Measurements from ENCODE around the gene EEF1AKMT4.

EEF1AKMT4 gene

GRCh38 chr3:184236033-184236410, 13.4 kb upstream of the EEF1AKMT4 start:
- no peak for FAIRE-seq

- FAIRE-seq = no peak
These were observed 12.8 kb upstream of the EEF1AKMT4 start for GRCh38 chr3:184236636-184237035.

GRCh38 chr3:184237211-184237610, 12.3 kb upstream of the EEF1AKMT4 start:
- FAIRE-seq = no peak

- FAIRE-seq = no peak
These were observed 11.7 kb upstream of the EEF1AKMT4 start for GRCh38 chr3:184237807-184238206.

- no peak for FAIRE-seq
These were observed 11.1 kb upstream of the EEF1AKMT4 start for GRCh38 chr3:184238246-184238818.

GRCh38 chr3:184239221-184239620, 10.3 kb upstream of the EEF1AKMT4 start:
- no peak for FAIRE-seq

GRCh38 chr3:184239708-184240107, 9.8 kb upstream of the EEF1AKMT4 start:
- no peak for FAIRE-seq

GRCh38 chr3:184240384-184241140, 8.9 kb upstream of the EEF1AKMT4 start:
- FAIRE-seq = peak; percentile 56

GRCh38 chr3:184241141-184241446, 8.4 kb upstream of the EEF1AKMT4 start:
- no peak for FAIRE-seq

GRCh38 chr3:184241447-184242296, 7.8 kb upstream of the EEF1AKMT4 start:
- FAIRE-seq = no peak

GRCh38 chr3:184242297-184242685, 7.2 kb upstream of the EEF1AKMT4 start:
- no peak for FAIRE-seq

GRCh38 chr3:184248454-184249411, 739 bp upstream of the EEF1AKMT4 start, which contains the start of gene ALG3:
Gene ALG3 (minus strand): TSS chr3:184248962. CDS start chr3:184248940, 22 bp downstream.
- no peak for FAIRE-seq

- FAIRE-seq = peak; percentile 87
These were observed 826 bp downstream of the EEF1AKMT4 start for GRCh38 chr3:184250167-184250828.

- FAIRE-seq = no peak
These were observed 6.0 kb downstream of the EEF1AKMT4 start for GRCh38 chr3:184255291-184256039.

- FAIRE-seq = no peak
These were observed 7.8 kb downstream of the EEF1AKMT4 start for GRCh38 chr3:184257083-184257915.

- FAIRE-seq = no peak
These were observed 9.5 kb downstream of the EEF1AKMT4 start for GRCh38 chr3:184258926-184259325.

GRCh38 chr3:184259396-184259877, 10.0 kb downstream of the EEF1AKMT4 start:
- FAIRE-seq = no peak

GRCh38 chr3:184259878-184260723, 10.6 kb downstream of the EEF1AKMT4 start:
- FAIRE-seq = no peak

- no peak for FAIRE-seq
These were observed 11.3 kb downstream of the EEF1AKMT4 start for GRCh38 chr3:184260724-184261269.

Measured in G401.6 (cell line).